GM12878 (cell line): Measurements from ENCODE around the gene OSBPL7. TPM values are rescaled to one million over a fixed set of nuclear protein-coding genes. Genes with fewer than 3 reads are reported as not detected.
A peak's percentile ranks its signal among the peaks of the same experiment; 100 is the strongest.

ENCODE experiments used
- ATAC-seq: fragments of 200-7000 bp; cut with Tn5 transposase; 3 replicates; pipeline ENCODE4 v1.9.1; 2020; ENCODE audit warnings: mild to moderate bottlenecking, moderate library complexity
- BruUV-seq: library from RNA; stranded (reverse); fragments of 400-500 nt; replicated peaks from 2 replicates; lab custom pipeline; 2021; lab: Mats Ljungman, UMichigan
- CTCF ChIA-PET: fragments of 300-600 bp; sonication (Branson Sonifier 250); formaldehyde crosslinking; extraction: SDS; loops from one replicate; lab custom pipeline; 2021; ENCODE audit warnings: inconsistent platforms; lab: Yijun Ruan, JAX
- POLR2A ChIA-PET: fragments of 350-600 bp; formaldehyde crosslinking; extraction: SDS; loops from one replicate; lab custom pipeline; 2021; ENCODE audit warnings: inconsistent platforms; lab: Charles Lee
- RAD21 ChIA-PET: fragments of 300-600 bp; sonication (Branson Sonifier 250); formaldehyde crosslinking; loops from one replicate; lab custom pipeline; 2023; ENCODE audit warnings: antibody characterized with exemption; ENCODE audit not compliant: unreplicated experiment; lab: Charles Lee
- SMC1A ChIA-PET: fragments of 300-600 bp; sonication (Branson Sonifier 250); formaldehyde crosslinking; loops from one replicate; lab custom pipeline; 2023; ENCODE audit not compliant: unreplicated experiment, uncharacterized antibody; lab: Charles Lee
- DNase-seq: peaks from one replicate; pipeline ENCODE4 v3.0.0-alpha.2; 2011; ENCODE audit warnings: low read depth, low spot score
- FAIRE-seq: peaks from 3 replicates; lab custom pipeline; 2011; peaks lifted over from hg19 to GRCh38; lab: Jason Lieb, UNC
- H2AFZ ChIP-seq: 2 replicates; pipeline ENCODE4 v1.6.0; 2011; ENCODE audit warnings: low read depth, low read length, control low read depth; ENCODE audit not compliant: control insufficient read depth
- H3K27ac ChIP-seq: 2 replicates; pipeline ENCODE4 v1.5.1; 2011; ENCODE audit warnings: control low read depth; ENCODE audit not compliant: control insufficient read depth, insufficient read depth
- H3K27me3 ChIP-seq, 2 experiments: replicated peaks in 1 of 2; 2 replicates each; pipeline versions ENCODE4 v1.6.0 to v1.6.1; 2011; ENCODE audit warnings: low read length in 1 of 2; ENCODE audit not compliant: control insufficient read depth in 2 of 2, insufficient read depth in 2 of 2
- H3K36me3 ChIP-seq, 2 experiments: 2 replicates each; pipeline ENCODE4 v1.5.1; 2011; ENCODE audit warnings: low read length in 1 of 2; ENCODE audit not compliant: control insufficient read depth in 2 of 2, insufficient read depth in 2 of 2
- H3K4me1 ChIP-seq: 2 replicates; pipeline ENCODE4 v1.6.1; 2011; ENCODE audit warnings: mild to moderate bottlenecking, low read length, moderate library complexity, mixed read lengths; ENCODE audit not compliant: control insufficient read depth, insufficient read depth
- H3K4me2 ChIP-seq: 2 replicates; pipeline ENCODE4 v1.6.0; 2011; ENCODE audit warnings: control low read depth; ENCODE audit not compliant: control insufficient read depth, insufficient read depth
- H3K4me3 ChIP-seq: fragments of 200-600 bp; sonication (generic); 2 replicates; pipeline ENCODE4 v1.5.1; 2016
- H3K79me2 ChIP-seq: 2 replicates; pipeline ENCODE4 v1.6.0; 2011; ENCODE audit warnings: low read length; ENCODE audit not compliant: control insufficient read depth, insufficient read depth
- H3K9ac ChIP-seq: 2 replicates; pipeline ENCODE4 v1.8.0; 2011; ENCODE audit warnings: low read length, control low read depth, mixed read lengths; ENCODE audit not compliant: control insufficient read depth, insufficient read depth
- H3K9me3 ChIP-seq: replicated peaks from 3 replicates; pipeline ENCODE4 v1.5.1; 2011; ENCODE audit warnings: mild to moderate bottlenecking, low read length; ENCODE audit not compliant: control insufficient read depth, insufficient read depth
- H4K20me1 ChIP-seq: 2 replicates; pipeline ENCODE4 v1.6.0; 2011; ENCODE audit not compliant: control insufficient read depth, insufficient read depth
- CHD2 ChIP-seq: IDR thresholded peaks from 2 replicates; pipeline ENCODE4 v1.6.1; 2011; ENCODE audit warnings: low read depth, low read length, improper control_type of control experiment, borderline replicate concordance
- GABPA ChIP-seq: IDR thresholded peaks from 2 replicates; pipeline ENCODE4 v1.6.1; 2014; ENCODE audit warnings: antibody characterized with exemption, low read depth, mild to moderate bottlenecking, inconsistent platforms
- HDGF ChIP-seq: fragments of 450-650 bp; IDR thresholded peaks from 2 replicates; pipeline ENCODE4 v1.6.1; 2016; ENCODE audit warnings: antibody characterized with exemption
- LARP7 ChIP-seq: fragments of 450-650 bp; IDR thresholded peaks from 2 replicates; pipeline ENCODE4 v1.6.1; 2017; ENCODE audit warnings: mild to moderate bottlenecking
- MTA2 ChIP-seq: fragments of 450-650 bp; IDR thresholded peaks from 2 replicates; pipeline ENCODE4 v1.6.1; 2016; ENCODE audit warnings: low read depth, mild to moderate bottlenecking, moderate library complexity
- MTA3 ChIP-seq: IDR thresholded peaks from 2 replicates; pipeline ENCODE4 v1.6.1; 2012; ENCODE audit warnings: low read length, inconsistent platforms, borderline replicate concordance
- NFIC ChIP-seq: IDR thresholded peaks from 2 replicates; pipeline ENCODE4 v1.6.1; 2012; ENCODE audit warnings: low read depth, mild to moderate bottlenecking, inconsistent platforms, low read length, moderate library complexity
- NFYA ChIP-seq: IDR thresholded peaks from 2 replicates; pipeline ENCODE4 v1.6.1; 2011; ENCODE audit warnings: low read depth, mild to moderate bottlenecking, low read length, improper control_type of control experiment, borderline replicate concordance
- POLR2AphosphoS2 ChIP-seq: IDR thresholded peaks from 2 replicates; pipeline ENCODE4 v1.6.1; 2011; ENCODE audit warnings: low read depth, mild to moderate bottlenecking, low read length, improper control_type of control experiment, moderate library complexity
- STAT3 ChIP-seq: IDR thresholded peaks from 2 replicates; pipeline ENCODE4 v1.6.1; 2011; ENCODE audit warnings: low read depth, low read length, improper control_type of control experiment
- SUPT20H ChIP-seq: IDR thresholded peaks from 2 replicates; pipeline ENCODE4 v1.6.1; 2011; ENCODE audit warnings: low read depth, mild to moderate bottlenecking, low read length, moderate library complexity, borderline replicate concordance; ENCODE audit not compliant: control insufficient read depth
- ZNF207 ChIP-seq: fragments of 450-650 bp; IDR thresholded peaks from 2 replicates; pipeline ENCODE4 v1.6.1; 2014; ENCODE audit warnings: antibody characterized with exemption, mild to moderate bottlenecking, borderline replicate concordance
- ZNF384 ChIP-seq: IDR thresholded peaks from 2 replicates; pipeline ENCODE4 v1.6.1; 2012; ENCODE audit warnings: low read depth, mild to moderate bottlenecking, low read length, improper control_type of control experiment, borderline replicate concordance
- ZZZ3 ChIP-seq: IDR thresholded peaks from 2 replicates; pipeline ENCODE4 v1.6.1; 2011; ENCODE audit warnings: low read depth; ENCODE audit not compliant: control insufficient read depth, insufficient read length
- WGBS: methylation state at CpG from one replicate; pipeline ENCODE4 v1.1.6; 2016; ENCODE audit warnings: low lambda C conversion rate; ENCODE audit not compliant: insufficient replicate concordance, insufficient coverage; ENCODE audit errors: missing lambda C conversion rate; 5-methylcytosine and 5-hydroxymethylcytosine counted together
- in situ Hi-C: fragments of 300-500 bp; cut with MboI; formaldehyde crosslinking; loops from 9 replicates; pipeline ENCODE4 v1.14.3; 2018; ENCODE audit warnings: mixed read lengths
- intact Hi-C: fragments of 100-400 bp; cut with micrococcal nuclease; formaldehyde crosslinking; loops from one replicate; pipeline ENCODE4 v1.14.2; 2022; ENCODE audit not compliant: unreplicated experiment
- polyA plus RNA-seq, 11 experiments: library from polyadenylated mRNA; depleted of rRNA in 4 of 11; unstranded in 6 of 11; stranded (reverse) in 5 of 11; fragments of >200 nt; fragmentation: Nextera tagmentation in 4 of 11; fragmentation: Illumina TruSeq in 1 of 11; extraction: Ambion mirVana in 4 of 11; extraction: Trizol in 1 of 11; gene quantifications; 1 replicate in 1 of 11; 2 replicates in 10 of 11; pipeline versions ENCODE4 v1.2.1 to v1.2.3, GENCODE V29; 2011 to 2016; ENCODE audit warnings: inconsistent platforms in 2 of 11, missing spikeins in 2 of 11, low read depth in 1 of 11
- total RNA-seq, 4 experiments: library from RNA; depleted of rRNA in 3 of 4; stranded (reverse); fragments of >200 nt in 3 of 4; fragmentation: Illumina TruSeq in 1 of 4; extraction: Trizol in 1 of 4; gene quantifications; 2 replicates each; pipeline versions ENCODE4 v1.2.1 to v1.2.3, GENCODE V29; 2013 to 2021
- TF ChIP-seq, protein P1 (sequence below): fragments of 450-650 bp; IDR thresholded peaks from 2 replicates; pipeline ENCODE4 v1.6.1; 2016; ENCODE audit warnings: mild to moderate bottlenecking
- TF ChIP-seq, protein P2 (sequence below): fragments of 450-650 bp; IDR thresholded peaks from 2 replicates; pipeline ENCODE4 v1.6.1; 2017; ENCODE audit warnings: mild to moderate bottlenecking, low read depth, inconsistent platforms; ENCODE audit not compliant: poor library complexity, severe bottlenecking

Gene OSBPL7
- total and polyA plus RNA-seq, 10 of the 15 experiments (the other 5 are each of a cell fraction or from before 2014, with no cell fraction given), result 0.50 to 16.1 (median 6.7) TPM

- TF ChIP-seq SUPT20H (no peak), STAT3 (no peak), LARP7 (peak; percentile 17; the same call in 1 of the 2 replicates), ZNF207 (0 out of 2 replicates have a peak, but pooled peaks have one; percentile 52), CHD2 (peak; percentile 55; the same call in 1 of the 2 replicates), ZNF384 (no peak)
These were observed 19.3 kb upstream of the OSBPL7 start, which contains the start of gene SCRN2 (continued) for GRCh38 chr17:47840742-47841487.

DNA sequence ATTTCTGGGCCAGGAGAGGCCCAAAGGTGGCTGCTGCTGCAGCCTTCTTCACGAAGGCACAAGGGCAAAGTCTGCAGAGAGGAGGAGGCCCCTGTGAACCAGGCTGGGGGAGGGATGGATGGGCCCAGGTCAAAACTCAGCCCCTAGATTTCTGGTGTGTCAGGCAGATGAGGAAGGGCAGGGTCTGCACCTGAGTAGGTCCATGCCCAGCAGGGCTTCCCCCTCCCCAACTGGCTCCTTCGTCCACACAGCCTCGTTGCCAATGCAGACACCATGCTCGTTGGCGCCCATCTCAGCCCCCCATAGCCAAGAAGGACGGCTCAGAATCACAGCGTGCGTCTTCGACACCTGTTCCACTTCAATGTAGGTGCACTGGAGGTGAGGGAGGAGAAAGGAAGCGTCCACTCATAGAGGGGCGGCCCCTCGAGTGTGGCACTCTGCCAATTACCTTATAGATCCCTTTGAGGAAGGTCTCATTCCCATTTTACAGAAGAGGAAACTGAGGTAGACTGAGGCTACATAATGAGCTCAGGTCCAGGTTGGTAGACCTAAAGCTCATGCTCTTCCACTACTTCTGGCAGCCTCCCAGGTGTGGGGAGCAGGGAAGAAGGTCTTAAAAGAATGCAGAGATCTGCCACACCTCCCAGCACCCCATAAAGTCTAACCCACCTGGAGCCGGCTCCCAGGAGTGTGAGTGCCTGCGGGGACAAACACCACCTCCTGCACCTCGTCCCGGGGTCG lies 18.6 kb upstream of the OSBPL7 start:
- Histone ChIP-seq H3K4me1 (peaks cover 22% of the 10 kb centered on the region), H2AFZ (peak overlapping the region; percentile 91), H3K27ac (peak overlapping the region; percentile 17; the same call in 1 of the 2 replicates), H3K4me3 (peak overlapping the region; percentile 74), H3K27me3 (no peaks in the 10 kb centered on the region; a peak in 1 of 4 replicates), H3K9me3 (no peaks in the 10 kb centered on the region), H3K79me2 (no peaks in the 10 kb centered on the region), H3K4me2 (peak overlapping the region; percentile 72), H3K9ac (peak overlapping the region; percentile 74), H3K36me3 (no peaks in the 10 kb centered on the region), H4K20me1 (no peaks in the 10 kb centered on the region)
- POLR2A ChIA-PET, result interaction anchor here (0.6 to 1.9 kb wide), 5 partner anchors 14 to 101 kb away, joined by 4 to 12 read pairs (median 5); partner anchors contain the start of genes OSBPL7, PNPO and SP2
- in situ Hi-C loops (loop anchor here (5.0 to 10.0 kb wide), 3 partner anchors 52 to 785 kb away; partner anchors contain the start of gene HOXB9), intact Hi-C loops (loop anchor here (2.0 kb wide), 1 partner anchor 101 kb away; the partner anchor contains the start of gene PNPO)
- RAD21 ChIA-PET, result interaction anchor here (1.0 to 7.7 kb wide), 9 partner anchors 49 to 191 kb away, joined by 3 to 206 read pairs (median 8); partner anchors contain the start of genes CDK5RAP3, KPNB1, PNPO and SP2
- ATAC-seq, result no peak
- CTCF ChIA-PET, result interaction anchor here (0.6 to 12.4 kb wide), 20 partner anchors 9 to 178 kb away, joined by 3 to 502 read pairs (median 4); partner anchors contain the start of genes CDK5RAP3, LRRC46, MRPL10 and OSBPL7
- SMC1A ChIA-PET, result interaction anchor here (0.8 to 13.1 kb wide), 10 partner anchors 9 to 178 kb away, joined by 3 to 231 read pairs (median 7); partner anchors contain the start of genes CDK5RAP3, PNPO and SP2
- 57% methylated on average over 17 of the region's 17 CpGs for WGBS
- no TSS peak for BruUV-seq
- DNase-seq, result no peak
- no peak for FAIRE-seq
- TF ChIP-seq, protein P1, sequence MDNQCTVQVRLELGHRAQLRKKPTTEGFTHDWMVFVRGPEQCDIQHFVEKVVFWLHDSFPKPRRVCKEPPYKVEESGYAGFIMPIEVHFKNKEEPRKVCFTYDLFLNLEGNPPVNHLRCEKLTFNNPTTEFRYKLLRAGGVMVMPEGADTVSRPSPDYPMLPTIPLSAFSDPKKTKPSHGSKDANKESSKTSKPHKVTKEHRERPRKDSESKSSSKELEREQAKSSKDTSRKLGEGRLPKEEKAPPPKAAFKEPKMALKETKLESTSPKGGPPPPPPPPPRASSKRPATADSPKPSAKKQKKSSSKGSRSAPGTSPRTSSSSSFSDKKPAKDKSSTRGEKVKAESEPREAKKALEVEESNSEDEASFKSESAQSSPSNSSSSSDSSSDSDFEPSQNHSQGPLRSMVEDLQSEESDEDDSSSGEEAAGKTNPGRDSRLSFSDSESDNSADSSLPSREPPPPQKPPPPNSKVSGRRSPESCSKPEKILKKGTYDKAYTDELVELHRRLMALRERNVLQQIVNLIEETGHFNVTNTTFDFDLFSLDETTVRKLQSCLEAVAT, result no peak
- TF ChIP-seq NFIC, result no peak
- TF ChIP-seq MTA3, result no peak
- no peak for TF ChIP-seq ZZZ3
- no peak for TF ChIP-seq MTA2
- no peak for TF ChIP-seq NFYA
- TF ChIP-seq POLR2AphosphoS2, result no peak
- no peak for TF ChIP-seq GABPA
- TF ChIP-seq HDGF, result no peak
- TF ChIP-seq, protein P2, sequence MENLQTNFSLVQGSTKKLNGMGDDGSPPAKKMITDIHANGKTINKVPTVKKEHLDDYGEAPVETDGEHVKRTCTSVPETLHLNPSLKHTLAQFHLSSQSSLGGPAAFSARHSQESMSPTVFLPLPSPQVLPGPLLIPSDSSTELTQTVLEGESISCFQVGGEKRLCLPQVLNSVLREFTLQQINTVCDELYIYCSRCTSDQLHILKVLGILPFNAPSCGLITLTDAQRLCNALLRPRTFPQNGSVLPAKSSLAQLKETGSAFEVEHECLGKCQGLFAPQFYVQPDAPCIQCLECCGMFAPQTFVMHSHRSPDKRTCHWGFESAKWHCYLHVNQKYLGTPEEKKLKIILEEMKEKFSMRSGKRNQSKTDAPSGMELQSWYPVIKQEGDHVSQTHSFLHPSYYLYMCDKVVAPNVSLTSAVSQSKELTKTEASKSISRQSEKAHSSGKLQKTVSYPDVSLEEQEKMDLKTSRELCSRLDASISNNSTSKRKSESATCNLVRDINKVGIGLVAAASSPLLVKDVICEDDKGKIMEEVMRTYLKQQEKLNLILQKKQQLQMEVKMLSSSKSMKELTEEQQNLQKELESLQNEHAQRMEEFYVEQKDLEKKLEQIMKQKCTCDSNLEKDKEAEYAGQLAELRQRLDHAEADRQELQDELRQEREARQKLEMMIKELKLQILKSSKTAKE, result no peak
